ENCODE measurements around the gene MAP2K4.
A peak's percentile ranks its signal among the peaks of the same experiment; 100 is the strongest.

- no peak for TF ChIP-seq CTCF (IDR thresholded peaks at IDR 0.05; ENCODE audit: control extremely low read depth in 1 of 3, insufficient read depth in 1 of 3, low read depth in 1 of 3, low read length in 3 of 3)
- no peak for TF ChIP-seq EZH2 (IDR thresholded peaks at IDR 0.05; ENCODE audit: low read depth, low read length, severe bottlenecking)
- TF ChIP-seq SIN3A (conservative IDR thresholded peaks at IDR 0.05 in 1 of 2, IDR thresholded peaks at IDR 0.05 in 1 of 2; ENCODE audit: low read depth in 1 of 2, low read length in 2 of 2) = peak; percentile 29 to 50; a peak in 1 of 4 replicates
These were observed at the start of gene MAP2K4 for GRCh38 chr17:12020642-12021622.
